Mucosa of descending colon (tissue), 3 donors: ENCODE data around the gene SH2D4B. TPM values are rescaled to one million over a fixed set of nuclear protein-coding genes. Genes with fewer than 3 reads are reported as not detected.

Experiments used
- ATAC-seq: fragments of 200-7000 bp; cut with Tn5 transposase; one replicate; pipeline ENCODE4 v1.9.1; 2020; ENCODE audit warnings: mild to moderate bottlenecking, moderate library complexity
- DNase-seq, 3 donors: peaks; one replicate each; pipeline ENCODE4 v3.0.0-alpha.2; 2020
- H3K36me3 ChIP-seq: fragments of 200-600 bp; one replicate; pipeline ENCODE4 v1.8.0; 2021; ENCODE audit warnings: low read depth, mild to moderate bottlenecking
- H3K4me1 ChIP-seq: fragments of 200-600 bp; one replicate; pipeline ENCODE4 v1.8.0; 2021; ENCODE audit warnings: low read depth, mild to moderate bottlenecking
- H3K4me3 ChIP-seq: fragments of 200-600 bp; one replicate; pipeline ENCODE4 v1.8.0; 2021; ENCODE audit warnings: mild to moderate bottlenecking
- H3K9me3 ChIP-seq: fragments of 200-600 bp; one replicate; pipeline ENCODE4 v1.8.0; 2021; ENCODE audit warnings: mild to moderate bottlenecking
- intact Hi-C, 2 donors: fragments of 100-400 bp; cut with DNase I in 1 of 2; cut with micrococcal nuclease in 1 of 2; formaldehyde crosslinking; loops; one replicate each; pipeline versions ENCODE4 v1.11.0 to v1.11.1; 2022; cut with DNase I, micrococcal nuclease
- total RNA-seq, 3 donors: library from RNA; stranded (reverse); fragmentation: NEBNext Ultra II Directional in 2 of 3; extraction: Animal tissue kit (Norgen Biotek cat#: 25700) in 2 of 3; gene quantifications; one replicate each; pipeline versions ENCODE4 v1.2.1 to v1.2.4, GENCODE V29; 2021 to 2023
- TF ChIP-seq, protein P1 (sequence below): fragments of 200-600 bp; IDR thresholded peaks from one replicate; pipeline ENCODE4 v1.8.0; 2022; ENCODE audit warnings: antibody characterized with exemption, mild to moderate bottlenecking
- donor health status: DM: no; HTN: no; CAD: no; lungs with moderate emphysema.
- donor health status: DM: no; HTN: no; CAD: no.
- donor health status: DM: no; HTN: yes; CAD: no.

The SH2D4B gene
- total RNA-seq, 3 donors from 2014 or later = not detected

DNA sequence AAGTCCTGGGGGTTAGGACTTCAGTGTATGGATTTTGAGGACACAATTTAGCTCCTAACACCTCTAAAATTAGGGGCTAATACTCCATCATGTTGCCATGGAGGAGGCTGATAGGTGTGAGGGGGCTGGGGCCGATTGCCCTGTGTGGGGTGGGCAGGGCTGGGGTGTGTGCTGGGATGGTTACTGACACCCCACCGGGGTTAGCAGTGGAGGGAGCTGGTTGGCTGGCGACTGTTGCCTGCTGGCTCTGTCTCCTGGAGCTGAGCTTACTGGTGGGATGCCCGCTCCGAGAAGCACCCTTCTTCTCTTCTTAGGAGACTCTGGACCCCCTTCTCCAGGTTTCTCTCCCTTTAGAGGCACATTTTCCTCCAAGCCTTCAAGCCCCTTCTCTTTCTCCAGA lies 22.2 kb upstream of the SH2D4B start:
- intact Hi-C loops = no loop called here
- ATAC-seq = no peak
- no peaks in the 10 kb centered on the region for H3K4me1 ChIP-seq
- H3K36me3 ChIP-seq = peaks cover 3% of the 10 kb centered on the region
- DNase-seq = no peak
- no peaks in the 10 kb centered on the region for H3K9me3 ChIP-seq
- H3K4me3 ChIP-seq = no peak overlapping the region
- TF ChIP-seq, protein P1, sequence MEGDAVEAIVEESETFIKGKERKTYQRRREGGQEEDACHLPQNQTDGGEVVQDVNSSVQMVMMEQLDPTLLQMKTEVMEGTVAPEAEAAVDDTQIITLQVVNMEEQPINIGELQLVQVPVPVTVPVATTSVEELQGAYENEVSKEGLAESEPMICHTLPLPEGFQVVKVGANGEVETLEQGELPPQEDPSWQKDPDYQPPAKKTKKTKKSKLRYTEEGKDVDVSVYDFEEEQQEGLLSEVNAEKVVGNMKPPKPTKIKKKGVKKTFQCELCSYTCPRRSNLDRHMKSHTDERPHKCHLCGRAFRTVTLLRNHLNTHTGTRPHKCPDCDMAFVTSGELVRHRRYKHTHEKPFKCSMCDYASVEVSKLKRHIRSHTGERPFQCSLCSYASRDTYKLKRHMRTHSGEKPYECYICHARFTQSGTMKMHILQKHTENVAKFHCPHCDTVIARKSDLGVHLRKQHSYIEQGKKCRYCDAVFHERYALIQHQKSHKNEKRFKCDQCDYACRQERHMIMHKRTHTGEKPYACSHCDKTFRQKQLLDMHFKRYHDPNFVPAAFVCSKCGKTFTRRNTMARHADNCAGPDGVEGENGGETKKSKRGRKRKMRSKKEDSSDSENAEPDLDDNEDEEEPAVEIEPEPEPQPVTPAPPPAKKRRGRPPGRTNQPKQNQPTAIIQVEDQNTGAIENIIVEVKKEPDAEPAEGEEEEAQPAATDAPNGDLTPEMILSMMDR = no peak

DNA sequence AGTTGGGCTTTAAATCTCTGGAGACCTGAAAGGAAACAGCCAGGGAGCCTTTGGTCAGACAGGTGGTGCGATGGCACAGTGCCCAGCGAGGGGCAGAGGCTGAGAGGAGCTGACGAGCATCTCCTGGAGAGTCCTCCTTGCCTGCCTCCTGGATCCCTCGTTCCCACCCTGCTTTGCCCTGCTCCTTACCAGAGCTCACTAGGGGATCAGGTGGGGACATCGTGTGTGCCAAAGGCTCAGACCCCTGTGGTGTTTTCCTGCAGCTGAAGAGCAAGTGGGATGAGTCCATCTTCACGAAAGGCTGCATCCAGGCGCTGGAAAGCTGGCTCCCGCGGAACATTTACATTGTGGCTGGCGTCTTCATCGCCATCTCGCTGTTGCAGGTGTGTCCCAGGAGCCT lies 21.8 kb upstream of the SH2D4B start:
- DNase-seq (no peak), ATAC-seq (no peak)
- TF ChIP-seq, protein P1 = no peak
- Histone ChIP-seq H3K4me3 (no peak overlapping the region), H3K9me3 (no peaks in the 10 kb centered on the region), H3K4me1 (no peaks in the 10 kb centered on the region), H3K36me3 (peaks cover 3% of the 10 kb centered on the region)
- intact Hi-C loops = no loop called here

DNA sequence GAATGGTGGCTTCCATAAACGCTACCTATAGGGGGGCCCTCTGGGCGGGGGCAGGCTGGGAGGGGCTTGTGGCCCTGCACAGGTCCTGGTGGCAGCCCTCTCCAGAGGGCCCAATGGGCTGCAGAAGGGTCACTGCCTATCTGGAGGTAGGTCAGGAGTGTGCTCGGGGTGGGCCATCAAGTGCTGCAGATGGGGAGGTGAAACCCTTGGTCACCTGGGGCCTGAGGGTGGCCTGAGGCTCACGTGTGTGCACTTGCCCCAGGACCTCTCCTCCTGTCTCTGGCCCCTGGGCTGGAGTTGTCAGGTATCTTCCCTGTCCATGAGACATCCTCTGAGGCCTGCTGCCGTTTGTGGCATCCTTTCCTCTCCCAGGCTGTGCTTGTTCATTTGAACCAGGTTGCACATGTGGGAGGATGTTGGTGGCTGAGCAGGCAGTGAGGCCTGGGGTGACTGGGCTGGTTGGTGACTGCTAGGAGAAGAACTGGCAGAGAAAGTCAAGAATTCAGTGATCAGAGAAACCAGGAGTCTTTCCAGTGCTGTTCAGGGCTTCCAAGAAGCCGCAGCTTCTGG lies 21.1 kb upstream of the SH2D4B start:
- Histone ChIP-seq H3K9me3 (no peaks in the 10 kb centered on the region), H3K36me3 (peaks cover 3% of the 10 kb centered on the region), H3K4me3 (no peak overlapping the region), H3K4me1 (no peaks in the 10 kb centered on the region)
- ATAC-seq = no peak
- intact Hi-C loops = no loop called here
- TF ChIP-seq, protein P1 = no peak
- no peak for DNase-seq

DNA sequence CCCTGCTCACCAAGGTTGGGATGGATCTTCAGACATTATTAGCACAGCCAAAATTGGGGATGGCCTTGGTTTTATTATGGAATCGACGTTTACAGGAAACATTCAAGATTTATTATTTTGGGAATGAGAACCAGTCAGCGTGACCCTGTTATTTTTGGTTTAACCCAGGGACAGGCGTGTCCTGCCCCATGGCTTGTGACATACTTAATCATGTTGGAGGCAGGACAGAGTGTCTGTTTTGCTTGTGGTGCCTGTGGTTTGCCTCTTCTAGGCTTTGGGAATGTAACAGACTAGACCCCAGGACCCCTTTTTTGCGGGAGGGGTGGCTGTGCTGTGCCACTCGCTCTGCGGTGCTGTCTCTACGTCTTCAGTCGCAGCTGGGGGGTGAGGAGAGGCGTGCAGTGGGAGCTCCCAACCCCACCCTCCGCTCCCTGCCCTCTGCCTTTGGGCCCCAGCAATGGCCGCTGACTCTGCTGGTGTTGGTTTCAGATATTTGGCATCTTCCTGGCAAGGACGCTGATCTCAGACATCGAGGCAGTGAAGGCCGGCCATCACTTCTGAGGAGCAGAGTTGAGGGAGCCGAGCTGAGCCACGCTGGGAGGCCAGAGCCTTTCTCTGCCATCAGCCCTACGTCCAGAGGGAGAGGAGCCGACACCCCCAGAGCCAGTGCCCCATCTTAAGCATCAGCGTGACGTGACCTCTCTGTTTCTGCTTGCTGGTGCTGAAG lies 20.1 kb upstream of the SH2D4B start:
- no peak overlapping the region for H3K4me3 ChIP-seq
- H3K9me3 ChIP-seq = no peaks in the 10 kb centered on the region
- H3K4me1 ChIP-seq = no peaks in the 10 kb centered on the region
- TF ChIP-seq, protein P1 = no peak
- DNase-seq (no peak), ATAC-seq (no peak)
- peaks cover 3% of the 10 kb centered on the region for H3K36me3 ChIP-seq
- intact Hi-C loops = no loop called here

DNA sequence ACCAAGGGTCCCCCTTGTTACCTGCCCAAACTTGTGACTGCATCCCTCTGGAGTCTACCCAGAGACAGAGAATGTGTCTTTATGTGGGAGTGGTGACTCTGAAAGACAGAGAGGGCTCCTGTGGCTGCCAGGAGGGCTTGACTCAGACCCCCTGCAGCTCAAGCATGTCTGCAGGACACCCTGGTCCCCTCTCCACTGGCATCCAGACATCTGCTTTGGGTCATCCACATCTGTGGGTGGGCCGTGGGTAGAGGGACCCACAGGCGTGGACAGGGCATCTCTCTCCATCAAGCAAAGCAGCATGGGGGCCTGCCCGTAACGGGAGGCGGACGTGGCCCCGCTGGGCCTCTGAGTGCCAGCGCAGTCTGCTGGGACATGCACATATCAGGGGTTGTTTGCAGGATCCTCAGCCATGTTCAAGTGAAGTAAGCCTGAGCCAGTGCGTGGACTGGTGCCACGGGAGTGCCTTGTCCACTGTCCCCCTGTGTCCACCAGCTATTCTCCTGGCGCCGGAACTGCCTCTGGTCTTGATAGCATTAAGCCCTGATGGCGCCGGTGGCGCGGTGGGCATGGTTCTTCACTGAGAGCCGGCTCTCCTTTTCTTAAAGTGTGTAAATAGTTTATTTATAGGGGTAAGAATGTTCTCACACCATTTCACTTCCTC lies 19.4 kb upstream of the SH2D4B start:
- ATAC-seq (no peak), DNase-seq (no peak)
- no peaks in the 10 kb centered on the region for H3K4me1 ChIP-seq
- no peaks in the 10 kb centered on the region for H3K9me3 ChIP-seq
- TF ChIP-seq, protein P1 = no peak
- intact Hi-C loops = no loop called here
- no peak overlapping the region for H3K4me3 ChIP-seq
- H3K36me3 ChIP-seq = peaks cover 3% of the 10 kb centered on the region
